ENCODE data around the gene ALG3.
A peak's percentile ranks its signal among the peaks of the same experiment; 100 is the strongest.

ALG3 gene

GRCh38 chr3:184234671-184235380, 13.9 kb downstream of the ALG3 start:
- peak; percentile 72 for DNase-seq

GRCh38 chr3:184234224-184234623, 14.5 kb downstream of the ALG3 start:
- DNase-seq, result peak; percentile 32

- no peak for DNase-seq
These were observed 15.5 kb downstream of the ALG3 start for GRCh38 chr3:184233127-184233843.

GRCh38 chr3:184231671-184232070, 17.1 kb downstream of the ALG3 start:
- peak; percentile 16 for DNase-seq

GRCh38 chr3:184230603-184231528, 17.9 kb downstream of the ALG3 start:
- peak; percentile 74 for DNase-seq

- DNase-seq, result peak; percentile 80
These were observed 18.6 kb downstream of the ALG3 start for GRCh38 chr3:184230081-184230602.

- DNase-seq, result peak; percentile 82
These were observed 19.2 kb downstream of the ALG3 start, which contains the start of gene VWA5B2 for GRCh38 chr3:184229394-184230080. Gene VWA5B2, plus strand, starts transcription at chr3:184229585. Its CDS starts 944 bp downstream, at chr3:184230529.

- no peak for DNase-seq
These were observed 20.2 kb downstream of the ALG3 start for GRCh38 chr3:184228376-184229137.

- DNase-seq, result peak; percentile 34
These were observed 21.3 kb downstream of the ALG3 start for GRCh38 chr3:184227481-184227935.

- DNase-seq, result no peak
These were observed 24.8 kb downstream of the ALG3 start for GRCh38 chr3:184223946-184224345.

GRCh38 chr3:184222521-184222920, 26.2 kb downstream of the ALG3 start:
- DNase-seq, result no peak

GRCh38 chr3:184218814-184219213, 29.9 kb downstream of the ALG3 start:
- no peak for DNase-seq

GRCh38 chr3:184211718-184212117, 37.0 kb downstream of the ALG3 start:
- no peak for DNase-seq

- DNase-seq, result no peak
These were observed 37.5 kb downstream of the ALG3 start for GRCh38 chr3:184211297-184211696.

GRCh38 chr3:184209146-184209923, 39.4 kb downstream of the ALG3 start:
- DNase-seq, result no peak

- DNase-seq, result no peak
These were observed 45.2 kb downstream of the ALG3 start for GRCh38 chr3:184203526-184203925.

- no peak for DNase-seq
These were observed 47.9 kb downstream of the ALG3 start for GRCh38 chr3:184200825-184201224.

GRCh38 chr3:184198509-184198908, 50.3 kb downstream of the ALG3 start:
- DNase-seq, result no peak

GRCh38 chr3:184196536-184196935, 52.2 kb downstream of the ALG3 start:
- DNase-seq, result no peak

- no peak for DNase-seq
These were observed 54.7 kb downstream of the ALG3 start for GRCh38 chr3:184193991-184194539.
